Gastroesophageal sphincter (tissue), 3 donors: ENCODE data around the gene P4HA3.

Experiments
- CTCF ChIP-seq, 4 experiments: fragments of 200-600 bp in 2 of 4; fragments of 450-650 bp in 2 of 4; sonication (generic) in 1 of 4; IDR thresholded peaks; one replicate each; pipeline ENCODE4 v1.5.1; 2017 to 2019; ENCODE audit warnings: antibody characterized with exemption in 4 of 4, mild to moderate bottlenecking in 2 of 4, moderate library complexity in 2 of 4
- POLR2A ChIP-seq, 2 donors: fragments of 450-650 bp; IDR thresholded peaks; one replicate each; pipeline ENCODE4 v1.6.1; 2017; ENCODE audit warnings: antibody characterized with exemption in 2 of 2, mild to moderate bottlenecking in 2 of 2, moderate library complexity in 1 of 2

GRCh38 chr11:74318241-74318932 lies 6.9 kb upstream of the P4HA3 start:
- TF ChIP-seq CTCF (IDR thresholded peaks at IDR 0.05) (no peak), POLR2A (IDR thresholded peaks at IDR 0.05) (no peak)
